IMR-90 (cell line): ENCODE measurements around the gene PRH1.

Source experiments
- CEBPB ChIP-seq: IDR thresholded peaks from 2 replicates; pipeline ENCODE4 v1.6.1; 2012; ENCODE audit warnings: low read depth, low read length, improper control_type of control experiment
- MAZ ChIP-seq: IDR thresholded peaks from 2 replicates; pipeline ENCODE4 v1.6.1; 2012; ENCODE audit warnings: low read depth, mild to moderate bottlenecking, low read length, improper control_type of control experiment, moderate library complexity, borderline replicate concordance
- MXI1 ChIP-seq: IDR thresholded peaks from 2 replicates; pipeline ENCODE4 v1.6.1; 2012; ENCODE audit warnings: low read depth, mild to moderate bottlenecking, low read length, moderate library complexity, borderline replicate concordance
- POLR2A ChIP-seq: IDR thresholded peaks from 2 replicates; pipeline ENCODE4 v1.6.1; 2012; ENCODE audit warnings: mild to moderate bottlenecking, low read depth, low read length
- RAD21 ChIP-seq: IDR thresholded peaks from 2 replicates; pipeline ENCODE4 v1.6.1; 2012; ENCODE audit warnings: low read length, improper control_type of control experiment
- TF ChIP-seq, protein P1 (sequence below): conservative IDR thresholded peaks from 2 replicates; pipeline ENCODE4 v1.5.1; 2012; ENCODE audit warnings: mild to moderate bottlenecking, low read depth, low read length, improper control_type of control experiment

DNA sequence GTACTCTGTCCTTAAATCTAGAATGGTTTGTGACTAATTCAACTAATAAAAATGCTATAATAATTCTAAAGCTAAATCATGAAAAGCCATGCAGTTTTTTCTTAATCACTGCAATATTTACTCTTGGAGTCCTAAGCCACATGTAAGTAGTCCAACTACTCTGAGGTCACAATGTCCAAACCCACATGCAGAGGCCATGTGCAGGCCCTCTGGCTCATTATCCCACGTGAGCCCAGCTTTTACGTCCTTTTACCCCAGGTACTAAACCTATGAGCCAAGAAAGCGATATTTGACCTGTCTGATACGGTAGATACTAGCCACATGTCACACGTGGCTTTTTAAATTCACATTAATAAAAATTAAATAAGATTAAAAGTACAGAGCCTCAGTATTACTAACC is 12.8 kb upstream of the PRH1 start:
- TF ChIP-seq, protein P1, sequence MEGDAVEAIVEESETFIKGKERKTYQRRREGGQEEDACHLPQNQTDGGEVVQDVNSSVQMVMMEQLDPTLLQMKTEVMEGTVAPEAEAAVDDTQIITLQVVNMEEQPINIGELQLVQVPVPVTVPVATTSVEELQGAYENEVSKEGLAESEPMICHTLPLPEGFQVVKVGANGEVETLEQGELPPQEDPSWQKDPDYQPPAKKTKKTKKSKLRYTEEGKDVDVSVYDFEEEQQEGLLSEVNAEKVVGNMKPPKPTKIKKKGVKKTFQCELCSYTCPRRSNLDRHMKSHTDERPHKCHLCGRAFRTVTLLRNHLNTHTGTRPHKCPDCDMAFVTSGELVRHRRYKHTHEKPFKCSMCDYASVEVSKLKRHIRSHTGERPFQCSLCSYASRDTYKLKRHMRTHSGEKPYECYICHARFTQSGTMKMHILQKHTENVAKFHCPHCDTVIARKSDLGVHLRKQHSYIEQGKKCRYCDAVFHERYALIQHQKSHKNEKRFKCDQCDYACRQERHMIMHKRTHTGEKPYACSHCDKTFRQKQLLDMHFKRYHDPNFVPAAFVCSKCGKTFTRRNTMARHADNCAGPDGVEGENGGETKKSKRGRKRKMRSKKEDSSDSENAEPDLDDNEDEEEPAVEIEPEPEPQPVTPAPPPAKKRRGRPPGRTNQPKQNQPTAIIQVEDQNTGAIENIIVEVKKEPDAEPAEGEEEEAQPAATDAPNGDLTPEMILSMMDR = no peak
- TF ChIP-seq CEBPB = no peak
- TF ChIP-seq POLR2A = no peak
- TF ChIP-seq MXI1 = no peak
- no peak for TF ChIP-seq MAZ
- no peak for TF ChIP-seq RAD21
